NB4 (cell line): ENCODE measurements around the gene BECN2.

Experiments
- CTCF ChIP-seq: IDR thresholded peaks from one replicate; pipeline ENCODE4 v1.5.1; 2012; ENCODE audit warnings: low read depth, low read length
- MYC ChIP-seq: IDR thresholded peaks from 2 replicates; pipeline ENCODE4 v1.6.1; 2011; ENCODE audit warnings: low read depth, low read length

- no peak for TF ChIP-seq MYC
- TF ChIP-seq CTCF, result no peak
Measured at GRCh38 chr1:241976229-241976628, 18.7 kb downstream of the BECN2 start.
